Uterus (tissue), 4 donors: ENCODE results near the gene CHADL. TPM values are rescaled to one million over a fixed set of nuclear protein-coding genes. Genes with fewer than 3 reads are reported as not detected.

Experiments
- DNase-seq, 2 donors: peaks; one replicate each; pipeline ENCODE4 v3.0.0-alpha.2; 2019 to 2020
- H3K27ac ChIP-seq, 2 donors: fragments of 200-600 bp; sonication (generic); 1 replicate in 1 of 2; 2 replicates in 1 of 2; pipeline ENCODE4 v1.5.1; 2016 to 2018
- H3K27me3 ChIP-seq, 2 donors: fragments of 200-600 bp; sonication (generic); one replicate each; pipeline ENCODE4 v1.5.1; 2018 to 2019; ENCODE audit warnings: control low read depth in 1 of 2
- H3K36me3 ChIP-seq, 2 donors: fragments of 200-600 bp; sonication (generic); one replicate each; pipeline ENCODE4 v1.5.1; 2019; ENCODE audit warnings: control low read depth in 1 of 2
- H3K4me1 ChIP-seq, 2 donors: fragments of 200-600 bp; sonication (generic); one replicate each; pipeline ENCODE4 v1.5.1; 2018 to 2019; ENCODE audit warnings: control low read depth in 1 of 2
- H3K4me3 ChIP-seq, 2 donors: fragments of 200-600 bp; sonication (generic); 1 replicate in 1 of 2; 2 replicates in 1 of 2; pipeline ENCODE4 v1.5.1; 2018 to 2019; ENCODE audit warnings: mild to moderate bottlenecking in 1 of 2
- H3K9me3 ChIP-seq, 2 donors: fragments of 200-600 bp; sonication (generic); one replicate each; pipeline ENCODE4 v1.5.1; 2019; ENCODE audit warnings: control low read depth in 1 of 2
- POLR2A ChIP-seq, 2 donors: fragments of 450-650 bp; IDR thresholded peaks; one replicate each; pipeline ENCODE4 v1.6.1; 2016; ENCODE audit warnings: antibody characterized with exemption in 2 of 2, mild to moderate bottlenecking in 1 of 2, moderate library complexity in 1 of 2
- intact Hi-C: fragments of 100-400 bp; cut with DNase I; formaldehyde crosslinking; loops from one replicate; pipeline ENCODE4 v1.15.1; 2023; ENCODE audit warnings: low total_unique reads
- total RNA-seq, 4 donors: library from RNA; depleted of rRNA in 3 of 4; stranded (reverse); fragments of >200 nt in 3 of 4; gene quantifications; one replicate each; pipeline versions ENCODE4 v1.1.0 to v1.2.4, GENCODE V29; 2014 to 2023
- TF ChIP-seq, protein P1 (sequence below), 4 experiments: fragments of 200-600 bp in 2 of 4; fragments of 450-650 bp in 2 of 4; sonication (generic) in 2 of 4; IDR thresholded peaks; one replicate each; pipeline ENCODE4 v1.5.1; 2016 to 2019; ENCODE audit warnings: antibody characterized with exemption in 4 of 4, mild to moderate bottlenecking in 2 of 4, moderate library complexity in 1 of 4
- donor health status: DM: yes; HTN: yes; CAD: no.

CHADL gene
- total RNA-seq, 4 donors from 2014 or later = 1.8 to 2.6 TPM; not detected in 2

DNA sequence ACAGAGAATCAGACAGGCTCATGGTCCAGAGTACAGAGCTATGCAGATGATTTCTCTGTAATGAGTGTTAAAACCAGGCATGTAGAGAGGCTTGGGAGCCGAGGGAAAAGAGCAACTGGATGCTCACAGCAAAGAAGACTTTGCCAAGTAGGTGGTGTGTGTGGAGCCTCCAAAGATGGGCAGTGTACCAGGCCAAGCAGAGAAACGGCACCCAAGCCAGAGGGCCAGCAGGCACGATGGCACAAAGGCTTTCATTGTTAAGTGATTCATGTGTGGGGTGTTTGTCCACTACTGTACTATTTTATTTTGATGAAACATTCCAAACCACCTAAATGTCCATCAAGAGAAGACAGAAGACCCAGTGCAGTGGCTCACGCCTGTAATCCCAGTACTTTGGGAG is 34.1 kb upstream of the CHADL start:
- no peak for TF ChIP-seq POLR2A (IDR thresholded peaks at IDR 0.05)
- TF ChIP-seq, protein P1, sequence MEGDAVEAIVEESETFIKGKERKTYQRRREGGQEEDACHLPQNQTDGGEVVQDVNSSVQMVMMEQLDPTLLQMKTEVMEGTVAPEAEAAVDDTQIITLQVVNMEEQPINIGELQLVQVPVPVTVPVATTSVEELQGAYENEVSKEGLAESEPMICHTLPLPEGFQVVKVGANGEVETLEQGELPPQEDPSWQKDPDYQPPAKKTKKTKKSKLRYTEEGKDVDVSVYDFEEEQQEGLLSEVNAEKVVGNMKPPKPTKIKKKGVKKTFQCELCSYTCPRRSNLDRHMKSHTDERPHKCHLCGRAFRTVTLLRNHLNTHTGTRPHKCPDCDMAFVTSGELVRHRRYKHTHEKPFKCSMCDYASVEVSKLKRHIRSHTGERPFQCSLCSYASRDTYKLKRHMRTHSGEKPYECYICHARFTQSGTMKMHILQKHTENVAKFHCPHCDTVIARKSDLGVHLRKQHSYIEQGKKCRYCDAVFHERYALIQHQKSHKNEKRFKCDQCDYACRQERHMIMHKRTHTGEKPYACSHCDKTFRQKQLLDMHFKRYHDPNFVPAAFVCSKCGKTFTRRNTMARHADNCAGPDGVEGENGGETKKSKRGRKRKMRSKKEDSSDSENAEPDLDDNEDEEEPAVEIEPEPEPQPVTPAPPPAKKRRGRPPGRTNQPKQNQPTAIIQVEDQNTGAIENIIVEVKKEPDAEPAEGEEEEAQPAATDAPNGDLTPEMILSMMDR (IDR thresholded peaks at IDR 0.05) = no peak
- Histone ChIP-seq H3K9me3 (no peaks in the 10 kb centered on the region), H3K27me3 (no peaks in the 10 kb centered on the region), H3K36me3 (no peaks in the 10 kb centered on the region), H3K4me3 (no peak overlapping the region), H3K4me1 (no peaks in the 10 kb centered on the region), H3K27ac (no peak overlapping the region)
- intact Hi-C loops = no loop called here
- no peak for DNase-seq

DNA sequence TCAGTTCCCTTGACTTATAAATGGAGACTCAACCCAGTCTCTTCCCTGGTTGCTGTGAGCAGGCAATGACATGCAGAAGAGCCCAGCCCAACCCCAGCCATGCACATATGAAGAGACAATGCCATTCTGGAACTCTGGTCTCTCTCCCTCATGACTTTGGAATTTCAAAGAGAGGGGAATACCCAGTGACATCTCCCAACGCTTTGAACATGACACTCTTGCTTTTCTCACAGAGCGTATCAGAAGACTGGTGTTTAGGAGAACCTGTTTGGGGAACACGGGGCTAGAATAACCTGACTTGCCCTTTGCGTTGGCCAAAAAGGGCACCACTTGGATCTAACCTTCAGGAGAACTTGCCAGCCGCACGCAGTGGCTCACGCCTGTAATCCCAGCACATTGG is 32.4 kb upstream of the CHADL start:
- intact Hi-C loops = no loop called here
- H3K4me3 ChIP-seq = no peak overlapping the region
- no peaks in the 10 kb centered on the region for H3K9me3 ChIP-seq
- no peaks in the 10 kb centered on the region for H3K4me1 ChIP-seq
- H3K27me3 ChIP-seq = no peaks in the 10 kb centered on the region
- TF ChIP-seq POLR2A (IDR thresholded peaks at IDR 0.05) = no peak
- TF ChIP-seq, protein P1 (IDR thresholded peaks at IDR 0.05) = no peak
- no peaks in the 10 kb centered on the region for H3K36me3 ChIP-seq
- no peak overlapping the region for H3K27ac ChIP-seq
- no peak for DNase-seq

DNA sequence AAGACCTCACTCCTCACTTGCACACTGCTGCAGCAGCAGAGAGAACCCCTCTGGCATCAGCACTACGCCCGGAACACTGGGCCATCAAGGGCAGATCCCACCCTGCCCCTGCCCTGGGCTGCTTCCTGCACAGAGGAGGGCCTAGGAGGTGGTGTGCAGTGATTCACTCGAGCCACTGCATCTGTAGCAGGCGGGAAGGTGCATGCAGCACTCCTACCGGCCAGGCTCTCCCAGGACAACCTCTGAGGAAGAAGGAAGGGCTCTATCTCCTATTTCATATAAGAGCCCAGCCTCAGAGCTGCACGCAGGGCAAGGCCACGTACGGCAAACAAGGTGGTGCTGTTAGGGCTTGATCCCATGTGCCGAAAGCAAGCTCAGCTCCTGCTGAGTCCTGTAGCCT is 31.1 kb upstream of the CHADL start:
- H3K4me1 ChIP-seq = no peaks in the 10 kb centered on the region
- no peak overlapping the region for H3K4me3 ChIP-seq
- H3K36me3 ChIP-seq = no peaks in the 10 kb centered on the region
- TF ChIP-seq, protein P1 (IDR thresholded peaks at IDR 0.05) = no peak
- no peak for TF ChIP-seq POLR2A (IDR thresholded peaks at IDR 0.05)
- intact Hi-C loops = no loop called here
- no peak for DNase-seq
- no peak overlapping the region for H3K27ac ChIP-seq
- H3K9me3 ChIP-seq = no peaks in the 10 kb centered on the region
- no peaks in the 10 kb centered on the region for H3K27me3 ChIP-seq

DNA sequence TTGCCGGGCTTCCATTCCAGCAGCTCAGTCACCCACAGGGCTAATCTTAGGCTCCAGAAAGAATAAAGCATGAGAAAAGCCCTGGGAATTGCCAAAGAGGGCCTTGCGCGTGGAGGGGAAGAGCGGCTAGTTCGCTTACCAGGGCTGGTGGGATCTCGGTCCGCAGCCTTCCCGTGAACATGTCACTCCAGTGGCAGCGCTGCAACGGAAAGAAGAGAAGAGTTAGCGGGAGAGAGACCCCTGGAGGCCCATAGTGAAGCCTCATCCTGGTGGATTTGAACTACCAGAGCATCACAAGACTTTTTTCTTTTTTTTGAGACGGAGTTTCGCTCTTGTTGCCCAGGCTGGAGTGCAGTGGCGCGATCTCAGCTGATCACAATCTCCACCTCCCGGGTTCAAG is 27.2 kb upstream of the CHADL start:
- Histone ChIP-seq H3K4me1 (no peaks in the 10 kb centered on the region), H3K36me3 (no peaks in the 10 kb centered on the region), H3K27ac (no peak overlapping the region), H3K27me3 (no peaks in the 10 kb centered on the region), H3K4me3 (no peak overlapping the region), H3K9me3 (no peaks in the 10 kb centered on the region)
- intact Hi-C loops = no loop called here
- DNase-seq = no peak
- no peak for TF ChIP-seq POLR2A (IDR thresholded peaks at IDR 0.05)
- TF ChIP-seq, protein P1 (IDR thresholded peaks at IDR 0.05) = no peak

DNA sequence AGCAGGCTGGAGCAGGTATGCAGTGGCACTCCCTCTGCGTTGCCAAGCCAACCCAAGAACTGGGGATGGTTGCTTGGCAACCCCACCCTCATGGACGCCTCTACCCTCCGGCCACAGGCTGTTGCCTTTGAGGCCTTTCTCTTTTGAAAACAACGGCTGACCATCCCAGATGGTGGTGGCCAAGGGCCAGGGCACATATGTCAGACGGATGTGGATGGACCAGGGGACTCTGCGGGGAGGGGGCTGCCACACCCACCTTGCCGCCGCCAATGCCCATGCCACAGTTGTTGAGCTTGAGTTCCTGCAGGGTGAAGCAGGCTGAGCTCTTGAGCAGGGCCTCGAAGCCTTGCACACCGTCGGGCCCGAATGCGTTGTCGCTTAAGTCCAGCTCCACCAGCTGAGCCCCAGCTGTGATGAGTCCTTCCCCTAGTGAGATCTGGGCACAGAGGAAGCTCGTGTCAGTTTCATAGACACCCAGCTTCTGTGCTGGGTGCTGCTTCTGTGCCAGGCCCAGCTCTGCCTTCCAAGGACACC is 23.7 kb upstream of the CHADL start:
- no peak overlapping the region for H3K27ac ChIP-seq
- H3K36me3 ChIP-seq = no peaks in the 10 kb centered on the region
- intact Hi-C loops = no loop called here
- no peak for DNase-seq
- H3K9me3 ChIP-seq = no peaks in the 10 kb centered on the region
- no peak overlapping the region for H3K4me3 ChIP-seq
- H3K4me1 ChIP-seq = no peaks in the 10 kb centered on the region
- TF ChIP-seq, protein P1 (IDR thresholded peaks at IDR 0.05) = no peak
- no peak for TF ChIP-seq POLR2A (IDR thresholded peaks at IDR 0.05)
- H3K27me3 ChIP-seq = no peaks in the 10 kb centered on the region
